ENCODE data around the gene GPX3. TPM values are rescaled to one million over a fixed set of nuclear protein-coding genes. Genes with fewer than 3 reads are reported as not detected.

The GPX3 gene
- total RNA-seq, 4 donors from 2014 or later = 252 to 758 (median 352) TPM

DNA sequence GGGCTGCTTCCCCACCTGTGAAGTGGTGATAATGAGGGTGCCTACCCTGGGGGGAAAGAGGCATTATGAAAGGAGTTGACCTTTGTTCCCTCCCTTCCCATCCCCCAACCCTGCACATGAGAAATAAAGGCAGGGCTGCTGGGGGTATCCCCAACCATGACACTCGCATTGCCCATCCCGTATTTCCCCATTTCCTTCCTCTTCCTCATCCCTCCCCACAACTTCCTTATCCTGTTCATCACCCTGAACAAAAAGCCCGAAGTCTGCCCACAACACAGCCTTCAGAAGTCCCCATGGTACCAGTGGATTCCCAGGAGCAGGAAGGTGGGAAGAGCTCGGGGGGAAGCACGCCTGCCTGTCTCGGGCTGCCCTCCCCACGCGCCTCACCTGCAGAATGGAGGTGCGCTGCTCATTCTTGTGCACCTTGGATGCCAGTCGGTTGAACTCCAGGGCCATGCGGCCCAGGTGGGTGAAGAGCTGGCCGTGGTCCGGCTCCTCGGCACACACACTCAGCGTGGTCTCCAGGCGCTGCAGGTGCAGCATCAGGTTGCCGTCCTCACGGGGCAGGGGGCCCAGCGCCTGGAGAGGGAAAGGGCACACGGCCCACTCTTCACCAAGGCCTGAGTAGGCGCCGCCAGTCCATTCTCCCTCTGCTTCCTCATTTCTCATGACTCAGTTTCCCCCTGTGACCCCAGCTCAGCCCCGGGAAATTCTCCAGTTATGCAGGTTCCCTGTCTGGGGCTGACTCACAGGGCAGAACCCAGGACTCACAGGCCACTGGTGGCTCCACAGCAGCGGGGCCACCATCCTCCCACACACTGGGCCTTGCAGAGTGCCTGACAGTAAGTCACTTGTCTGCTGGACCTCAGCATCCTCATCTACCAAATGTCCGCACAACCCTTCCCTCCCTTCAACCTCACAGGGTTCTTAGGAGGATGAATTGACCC, 36.3 kb downstream of the GPX3 start:
- peak overlapping the region in 2 of 4 donors; percentile 78 to 82 for H3K27ac ChIP-seq
- peaks cover 0 to 16% (median 6%) of the 10 kb centered on the region in 4 donors for H3K36me3 ChIP-seq
- no peak overlapping the region for H3K4me3 ChIP-seq
- H3K27me3 ChIP-seq = no peaks in the 10 kb centered on the region
- DNase-seq = no peak
- no peaks in the 10 kb centered on the region for H3K9me3 ChIP-seq
- intact Hi-C loops (cut with DNase I; ENCODE audit: low total_unique reads) (no loop called here), in situ Hi-C loops (cut with MboI; ENCODE audit: low pct_ligation_motif_present in 1 of 4, low pct_unique_long_range_greater_than_20kb in 1 of 4, low sequenced_read_pairs in 3 of 4) (loop anchor here in 1 of 4 donors (10.0 kb wide), 1 partner anchor 58 kb away; no protein-coding TSS in a partner anchor)
- no peak for TF ChIP-seq POLR2AphosphoS5 (IDR thresholded peaks at IDR 0.05)
- TF ChIP-seq, protein P1, sequence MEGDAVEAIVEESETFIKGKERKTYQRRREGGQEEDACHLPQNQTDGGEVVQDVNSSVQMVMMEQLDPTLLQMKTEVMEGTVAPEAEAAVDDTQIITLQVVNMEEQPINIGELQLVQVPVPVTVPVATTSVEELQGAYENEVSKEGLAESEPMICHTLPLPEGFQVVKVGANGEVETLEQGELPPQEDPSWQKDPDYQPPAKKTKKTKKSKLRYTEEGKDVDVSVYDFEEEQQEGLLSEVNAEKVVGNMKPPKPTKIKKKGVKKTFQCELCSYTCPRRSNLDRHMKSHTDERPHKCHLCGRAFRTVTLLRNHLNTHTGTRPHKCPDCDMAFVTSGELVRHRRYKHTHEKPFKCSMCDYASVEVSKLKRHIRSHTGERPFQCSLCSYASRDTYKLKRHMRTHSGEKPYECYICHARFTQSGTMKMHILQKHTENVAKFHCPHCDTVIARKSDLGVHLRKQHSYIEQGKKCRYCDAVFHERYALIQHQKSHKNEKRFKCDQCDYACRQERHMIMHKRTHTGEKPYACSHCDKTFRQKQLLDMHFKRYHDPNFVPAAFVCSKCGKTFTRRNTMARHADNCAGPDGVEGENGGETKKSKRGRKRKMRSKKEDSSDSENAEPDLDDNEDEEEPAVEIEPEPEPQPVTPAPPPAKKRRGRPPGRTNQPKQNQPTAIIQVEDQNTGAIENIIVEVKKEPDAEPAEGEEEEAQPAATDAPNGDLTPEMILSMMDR (IDR thresholded peaks at IDR 0.05) = no peak
- TF ChIP-seq POLR2A (IDR thresholded peaks at IDR 0.05) = no peak
- TF ChIP-seq EP300 (IDR thresholded peaks at IDR 0.05; ENCODE audit: low read depth) = no peak
- peaks cover 14 to 43% (median 19%) of the 10 kb centered on the region in 4 donors for H3K4me1 ChIP-seq
- WGBS, 2 donors (ENCODE audit: low coverage in 1 of 2) = 93 to 95% methylated on average over 3 to 25 of the region's 25 CpGs

DNA sequence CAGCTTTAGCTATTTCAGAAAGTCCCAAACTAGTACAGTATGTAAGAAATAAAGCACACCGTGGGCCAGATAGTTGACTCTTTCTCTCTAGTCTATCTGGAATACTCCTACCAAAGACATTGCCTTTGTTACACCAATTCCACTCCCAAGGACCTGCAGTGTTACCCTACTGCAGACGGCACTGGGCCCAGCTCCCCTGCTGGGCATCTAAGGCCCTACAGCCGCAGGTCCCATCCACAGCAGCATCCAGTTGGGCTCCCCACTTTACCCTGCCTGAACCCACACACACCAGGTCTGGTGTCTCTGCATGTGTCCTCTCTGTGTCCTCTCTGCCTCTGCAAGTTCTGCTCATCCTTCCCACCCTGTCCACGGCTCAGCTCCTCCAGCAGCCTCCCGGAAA, 37.9 kb downstream of the GPX3 start:
- DNase-seq = no peak
- Histone ChIP-seq H3K9me3 (no peaks in the 10 kb centered on the region), H3K4me1 (peaks cover 13 to 45% (median 26%) of the 10 kb centered on the region in 4 donors), H3K27ac (no peak overlapping the region), H3K36me3 (peaks cover 0 to 23% (median 8%) of the 10 kb centered on the region in 4 donors), H3K27me3 (no peaks in the 10 kb centered on the region), H3K4me3 (no peak overlapping the region)
- in situ Hi-C loops (cut with MboI; ENCODE audit: low pct_ligation_motif_present in 1 of 4, low pct_unique_long_range_greater_than_20kb in 1 of 4, low sequenced_read_pairs in 3 of 4) = loop anchor here in 1 of 4 donors (10.0 kb wide), 1 partner anchor 56 kb away; no protein-coding TSS in a partner anchor
- no peak for TF ChIP-seq EP300 (IDR thresholded peaks at IDR 0.05; ENCODE audit: low read depth)
- TF ChIP-seq, protein P1 (IDR thresholded peaks at IDR 0.05) = peak in 1 of 5 experiments; percentile 4
- intact Hi-C loops (cut with DNase I; ENCODE audit: low total_unique reads) = no loop called here
- WGBS, 2 donors (ENCODE audit: low coverage in 1 of 2) = 88 to 94% methylated on average over 3 to 5 of the region's 5 CpGs

DNA sequence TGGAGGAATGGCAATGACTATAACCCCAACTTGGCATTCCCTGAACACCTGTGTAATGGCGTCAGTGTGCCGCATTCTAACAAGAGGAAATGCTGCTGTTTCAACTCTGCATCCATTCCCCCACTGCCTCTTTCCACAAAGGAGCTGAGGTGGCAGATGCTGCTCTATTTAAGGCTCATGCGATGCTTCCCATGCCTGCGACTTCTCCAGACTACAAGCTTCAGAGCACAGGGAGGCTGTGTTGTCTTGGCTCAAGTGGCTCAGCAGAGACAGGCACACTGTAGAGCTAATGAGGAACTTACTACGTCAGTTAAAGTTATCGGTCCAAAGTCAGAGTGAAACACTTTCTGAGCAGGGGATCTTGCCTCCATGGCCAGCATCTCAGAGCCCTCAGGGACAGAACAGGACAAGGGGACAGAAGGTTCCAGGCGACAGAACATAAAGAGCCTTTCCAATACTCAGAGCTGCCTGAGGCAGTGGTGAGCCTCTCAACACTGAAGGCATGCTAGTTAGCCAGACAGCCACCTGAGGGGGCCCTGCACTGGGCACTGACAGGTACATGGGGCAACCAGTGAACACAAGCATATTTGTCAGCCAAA, 38.6 kb downstream of the GPX3 start:
- DNase-seq = no peak
- H3K36me3 ChIP-seq = peaks cover 0 to 23% (median 8%) of the 10 kb centered on the region in 4 donors

More for the DNA sequence above, 38.6 kb downstream of the GPX3 start:
- peaks cover 18 to 46% (median 32%) of the 10 kb centered on the region in 4 donors for H3K4me1 ChIP-seq
- H3K27me3 ChIP-seq = no peaks in the 10 kb centered on the region
- peak overlapping the region; percentile 15 to 41 (median 34) for H3K27ac ChIP-seq
- H3K9me3 ChIP-seq = no peaks in the 10 kb centered on the region
- H3K4me3 ChIP-seq = no peak overlapping the region
- in situ Hi-C loops (cut with MboI; ENCODE audit: low pct_ligation_motif_present in 1 of 4, low pct_unique_long_range_greater_than_20kb in 1 of 4, low sequenced_read_pairs in 3 of 4) = loop anchor here in 1 of 4 donors (10.0 kb wide), 1 partner anchor 56 kb away; no protein-coding TSS in a partner anchor
- no peak for TF ChIP-seq EP300 (IDR thresholded peaks at IDR 0.05; ENCODE audit: low read depth)
- no peak for TF ChIP-seq POLR2AphosphoS5 (IDR thresholded peaks at IDR 0.05)
- TF ChIP-seq POLR2A (IDR thresholded peaks at IDR 0.05) = no peak
- TF ChIP-seq, protein P1 (IDR thresholded peaks at IDR 0.05) = no peak
- WGBS, 2 donors (ENCODE audit: low coverage in 1 of 2) = 84 to 100% methylated on average over 1 to 7 of the region's 7 CpGs
- intact Hi-C loops (cut with DNase I; ENCODE audit: low total_unique reads) = no loop called here

All from transverse colon (tissue), 4 donors.